H9 (cell line): ENCODE measurements around the gene ELFN2. TPM values are rescaled to one million over a fixed set of nuclear protein-coding genes. Genes with fewer than 3 reads are reported as not detected.

Source experiments
- DNase-seq: peaks from one replicate; pipeline ENCODE4 v3.0.0-alpha.2; 2017
- H2AFZ ChIP-seq: one replicate; pipeline ENCODE4 v1.6.1; 2013; ENCODE audit warnings: mild to moderate bottlenecking, low read length, control low read depth, moderate library complexity
- H2AK5ac ChIP-seq: 2 replicates; pipeline ENCODE4 v1.6.1; 2013; ENCODE audit warnings: low read length, control low read depth, mixed read lengths; ENCODE audit not compliant: insufficient read length
- H2BK120ac ChIP-seq: one replicate; pipeline ENCODE4 v1.6.1; 2013; ENCODE audit warnings: low read depth, mild to moderate bottlenecking, low read length, control low read depth, inconsistent platforms; ENCODE audit not compliant: poor library complexity, severe bottlenecking
- H2BK12ac ChIP-seq: 2 replicates; pipeline ENCODE4 v1.6.1; 2013; ENCODE audit warnings: low read length, control low read depth, mixed read lengths, low read depth; ENCODE audit not compliant: insufficient read length
- H2BK15ac ChIP-seq: 2 replicates; pipeline ENCODE4 v1.6.1; 2013; ENCODE audit warnings: low read depth, low read length, control low read depth
- H2BK20ac ChIP-seq: one replicate; pipeline ENCODE4 v1.6.1; 2013; ENCODE audit warnings: low read depth, mild to moderate bottlenecking, low read length, control low read depth, inconsistent platforms; ENCODE audit not compliant: poor library complexity, severe bottlenecking
- H2BK5ac ChIP-seq: 2 replicates; pipeline ENCODE4 v1.6.1; 2013; ENCODE audit warnings: low read length, control low read depth, mixed read lengths; ENCODE audit not compliant: insufficient read length
- H3K14ac ChIP-seq: 2 replicates; pipeline ENCODE4 v1.6.1; 2013; ENCODE audit warnings: low read length, control low read depth; ENCODE audit not compliant: insufficient read depth
- H3K18ac ChIP-seq: 2 replicates; pipeline ENCODE4 v1.6.1; 2013; ENCODE audit warnings: low read depth, mild to moderate bottlenecking, mixed read lengths, low read length, control low read depth; ENCODE audit not compliant: insufficient read length
- H3K23ac ChIP-seq: 2 replicates; pipeline ENCODE4 v1.6.1; 2013; ENCODE audit warnings: low read length, control low read depth, mixed read lengths, low read depth; ENCODE audit not compliant: insufficient read length
- H3K23me2 ChIP-seq: 2 replicates; pipeline ENCODE4 v1.6.1; 2013; ENCODE audit warnings: low read depth, mild to moderate bottlenecking, mixed read lengths, low read length, control low read depth; ENCODE audit not compliant: insufficient read length, poor library complexity, severe bottlenecking
- H3K27ac ChIP-seq: 2 replicates; pipeline ENCODE4 v1.5.1; 2013; ENCODE audit warnings: low read length, control low read depth, mixed read lengths, low read depth; ENCODE audit not compliant: insufficient read length
- H3K27me3 ChIP-seq: 2 replicates; pipeline ENCODE4 v1.6.1; 2013; ENCODE audit warnings: low read length, control low read depth, inconsistent platforms; ENCODE audit not compliant: insufficient read depth
- H3K4ac ChIP-seq: 2 replicates; pipeline ENCODE4 v1.6.1; 2013; ENCODE audit warnings: low read depth, mild to moderate bottlenecking, control low read depth, inconsistent platforms, low read length, moderate library complexity
- H3K4me1 ChIP-seq: 2 replicates; pipeline ENCODE4 v1.6.1; 2013; ENCODE audit warnings: low read length, control low read depth, inconsistent platforms; ENCODE audit not compliant: insufficient read depth
- H3K4me2 ChIP-seq: 2 replicates; pipeline ENCODE4 v1.6.1; 2013; ENCODE audit warnings: low read length, control low read depth, mixed read lengths; ENCODE audit not compliant: insufficient read length, insufficient read depth
- H3K56ac ChIP-seq: 2 replicates; pipeline ENCODE4 v1.6.1; 2013; ENCODE audit warnings: low read depth, mild to moderate bottlenecking, mixed read lengths, low read length, control low read depth; ENCODE audit not compliant: insufficient read length
- H3K79me1 ChIP-seq: 2 replicates; pipeline ENCODE4 v1.6.1; 2013; ENCODE audit warnings: low read depth, mild to moderate bottlenecking, moderate library complexity, low read length, control low read depth, inconsistent platforms; ENCODE audit not compliant: insufficient read depth, poor library complexity, severe bottlenecking
- H3K79me2 ChIP-seq: 2 replicates; pipeline ENCODE4 v1.6.1; 2013; ENCODE audit warnings: low read length, control low read depth, inconsistent platforms; ENCODE audit not compliant: insufficient read depth
- H3K9ac ChIP-seq: 2 replicates; pipeline ENCODE4 v1.6.1; 2013; ENCODE audit warnings: low read length, control low read depth, mixed read lengths; ENCODE audit not compliant: insufficient read length; ENCODE audit errors: extremely low read depth
- H3K9me3 ChIP-seq: one replicate; pipeline ENCODE4 v1.6.1; 2013; ENCODE audit warnings: low read depth, low read length, inconsistent platforms; ENCODE audit not compliant: control insufficient read depth
- H3T11ph ChIP-seq: one replicate; pipeline ENCODE4 v1.6.1; 2013; ENCODE audit warnings: mild to moderate bottlenecking, low read length, control low read depth, inconsistent platforms
- H4K20me1 ChIP-seq: one replicate; pipeline ENCODE4 v1.6.1; 2013; ENCODE audit not compliant: control insufficient read depth, insufficient read length, insufficient read depth
- H4K5ac ChIP-seq: 2 replicates; pipeline ENCODE4 v1.6.1; 2013; ENCODE audit warnings: low read depth, mild to moderate bottlenecking, mixed read lengths, low read length, control low read depth; ENCODE audit not compliant: insufficient read length
- H4K8ac ChIP-seq: replicated peaks from 2 replicates; pipeline ENCODE4 v1.6.1; 2013; ENCODE audit warnings: low read length, control low read depth, mixed read lengths, low read depth; ENCODE audit not compliant: insufficient read length
- H4K91ac ChIP-seq: 2 replicates; pipeline ENCODE4 v1.6.1; 2013; ENCODE audit warnings: low read depth, mild to moderate bottlenecking, moderate library complexity, mixed read lengths, low read length, control low read depth; ENCODE audit not compliant: insufficient read length
- H3K27ac Mint-ChIP-seq, 3 experiments: 2 replicates in 2 of 3; 3 replicates in 1 of 3; pipeline ENCODE4 v1.8.0; 2020 to 2021; ENCODE audit warnings: mixed read lengths in 3 of 3, mild to moderate bottlenecking in 1 of 3, moderate library complexity in 1 of 3
- H3K27me3 Mint-ChIP-seq: 2 replicates; pipeline ENCODE4 v1.8.0; 2021; ENCODE audit warnings: low read depth, mild to moderate bottlenecking, moderate library complexity, mixed read lengths
- H3K36me3 Mint-ChIP-seq, 3 experiments: 2 replicates in 2 of 3; 3 replicates in 1 of 3; pipeline ENCODE4 v1.8.0; 2020 to 2021; ENCODE audit warnings: low read depth in 3 of 3, mixed read lengths in 3 of 3; ENCODE audit not compliant: insufficient read depth in 1 of 3
- H3K4me1 Mint-ChIP-seq, 2 experiments: 2 replicates each; pipeline ENCODE4 v1.8.0; 2020; ENCODE audit warnings: mixed read lengths in 2 of 2
- H3K4me3 Mint-ChIP-seq, 2 experiments: 2 replicates in 1 of 2; 3 replicates in 1 of 2; pipeline ENCODE4 v1.8.0; 2020 to 2021; ENCODE audit warnings: mild to moderate bottlenecking in 2 of 2, mixed read lengths in 2 of 2, moderate library complexity in 1 of 2
- H3K9me3 Mint-ChIP-seq, 2 experiments: 2 replicates in 1 of 2; 3 replicates in 1 of 2; pipeline ENCODE4 v1.8.0; 2020; ENCODE audit warnings: mild to moderate bottlenecking in 2 of 2, mixed read lengths in 2 of 2, moderate library complexity in 1 of 2
- CTCF ChIP-seq: fragments of 200-600 bp; sonication (generic); conservative IDR thresholded peaks from 3 replicates; pipeline ENCODE4 v1.8.0; 2021; ENCODE audit warnings: antibody characterized with exemption, mild to moderate bottlenecking
- WGBS: extraction: QIAGEN DNeasy Blood & Tissue Kit; methylation state at CpG from one replicate; pipeline ENCODE4 v1.1.7; 2013; ENCODE audit warnings: missing lambda C conversion rate, low lambda C conversion rate, mixed read lengths; ENCODE audit not compliant: insufficient read length; ENCODE audit errors: extremely low coverage; 5-methylcytosine and 5-hydroxymethylcytosine counted together
- total RNA-seq: library from RNA; stranded (reverse); gene quantifications from 2 replicates; pipeline ENCODE4 v1.2.1, GENCODE V29; 2021

ELFN2 gene
- total RNA-seq, 1 experiment from 2014 or later, result 0.70 TPM

GRCh38 chr22:37453696-37454095 lies 26.4 kb upstream of the ELFN2 start:
- no peak overlapping the region for H2BK12ac ChIP-seq
- no CpG with 5 or more reads among the region's 7 CpGs for WGBS

More at GRCh38 chr22:37453696-37454095, 26.4 kb upstream of the ELFN2 start:
- H3K27ac Mint-ChIP-seq, result no peak overlapping the region
- no peak overlapping the region for H3K27ac ChIP-seq
- H2BK120ac ChIP-seq, result no peak overlapping the region
- DNase-seq, result no peak
- H2BK15ac ChIP-seq, result no peak overlapping the region
- H3K36me3 Mint-ChIP-seq, result peaks cover 0 to 14% (median 0%) of the 10 kb centered on the region in 3 experiments; a peak in 4 of 7 replicates
- H3K4me2 ChIP-seq, result no peak overlapping the region
- peaks cover 2 to 16% of the 10 kb centered on the region in 2 experiments; a peak in 3 of 5 replicates for H3K9me3 Mint-ChIP-seq
- H3T11ph ChIP-seq, result no peak overlapping the region
- H3K9me3 ChIP-seq, result no peaks in the 10 kb centered on the region
- no peak overlapping the region for H3K4me3 Mint-ChIP-seq
- H3K23ac ChIP-seq, result no peak overlapping the region
- H3K4ac ChIP-seq, result no peak overlapping the region
- H3K18ac ChIP-seq, result no peak overlapping the region
- no peaks in the 10 kb centered on the region for H4K20me1 ChIP-seq
- H2AK5ac ChIP-seq, result no peak overlapping the region
- H2BK20ac ChIP-seq, result no peak overlapping the region
- H4K91ac ChIP-seq, result no peak overlapping the region
- no peaks in the 10 kb centered on the region for H3K79me1 ChIP-seq
- no peak overlapping the region for H3K14ac ChIP-seq
- no peak overlapping the region for H2AFZ ChIP-seq
- H3K27me3 ChIP-seq, result no peaks in the 10 kb centered on the region
- no peak overlapping the region for H2BK5ac ChIP-seq
- no peaks in the 10 kb centered on the region for H3K23me2 ChIP-seq
- H3K79me2 ChIP-seq, result no peaks in the 10 kb centered on the region
- peaks cover 12 to 40% of the 10 kb centered on the region in 2 experiments for H3K4me1 Mint-ChIP-seq
- no peak for TF ChIP-seq CTCF
- H3K27me3 Mint-ChIP-seq, result peaks cover 9% of the 10 kb centered on the region
- no peak overlapping the region for H3K9ac ChIP-seq
- no peak overlapping the region for H3K56ac ChIP-seq
- H4K8ac ChIP-seq, result no peak overlapping the region
- H3K4me1 ChIP-seq, result no peaks in the 10 kb centered on the region
- no peak overlapping the region for H4K5ac ChIP-seq
